NCI-H2196 (cell line): ENCODE results near the gene PCSK6.
"Not testable (repeated sequence)": the region's sequence is repeated elsewhere in the genome, so short reads cannot be mapped to it uniquely, and the experiment has no call there.

ENCODE experiments used
- DNase-seq: peaks from one replicate; lab custom pipeline; 2025; ENCODE audit not compliant: unreplicated experiment; lab: John Stamatoyannopoulos, UW

PCSK6 gene

GRCh38 chr15:101361418-101361817 is 128.1 kb downstream of the PCSK6 start:
- no peak for DNase-seq

GRCh38 chr15:101359365-101359947 is 130.1 kb downstream of the PCSK6 start:
- DNase-seq, result peak; percentile 11

- DNase-seq, result no peak
Observed at GRCh38 chr15:101358895-101359294, 130.6 kb downstream of the PCSK6 start.

- no peak for DNase-seq
Observed at GRCh38 chr15:101357885-101358284, 131.6 kb downstream of the PCSK6 start.

GRCh38 chr15:101357333-101357732 is 132.2 kb downstream of the PCSK6 start:
- DNase-seq, result no peak

GRCh38 chr15:101356512-101357172 is 132.9 kb downstream of the PCSK6 start:
- not testable (repeated sequence) for DNase-seq

GRCh38 chr15:101355678-101356464 is 133.6 kb downstream of the PCSK6 start:
- no peak for DNase-seq

- no peak for DNase-seq
Observed at GRCh38 chr15:101354891-101355623, 134.4 kb downstream of the PCSK6 start.

- no peak for DNase-seq
Observed at GRCh38 chr15:101353240-101353639, 136.3 kb downstream of the PCSK6 start.

GRCh38 chr15:101351736-101352135 is 137.8 kb downstream of the PCSK6 start:
- no peak for DNase-seq

- peak; percentile 2 for DNase-seq
Observed at GRCh38 chr15:101349047-101349951, 140.2 kb downstream of the PCSK6 start.

- DNase-seq, result no peak
Observed at GRCh38 chr15:101348643-101349042, 140.9 kb downstream of the PCSK6 start.

GRCh38 chr15:101348015-101348414 is 141.5 kb downstream of the PCSK6 start:
- no peak for DNase-seq

GRCh38 chr15:101347454-101347853 is 142.1 kb downstream of the PCSK6 start:
- no peak for DNase-seq

- no peak for DNase-seq
Observed at GRCh38 chr15:101346928-101347327, 142.6 kb downstream of the PCSK6 start.

- DNase-seq, result no peak
Observed at GRCh38 chr15:101342056-101342455, 147.5 kb downstream of the PCSK6 start.

GRCh38 chr15:101338502-101339057 is 150.9 kb downstream of the PCSK6 start:
- DNase-seq, result no peak

- no peak for DNase-seq
Observed at GRCh38 chr15:101337976-101338375, 151.5 kb downstream of the PCSK6 start.

GRCh38 chr15:101333907-101334789 is 155.4 kb downstream of the PCSK6 start:
- not testable (repeated sequence) for DNase-seq
